Measurements from ENCODE around the gene GCN1. TPM values are rescaled to one million over a fixed set of nuclear protein-coding genes. Genes with fewer than 3 reads are reported as not detected.

Gene GCN1
- total and polyA plus RNA-seq, 4 donors = 39.2 to 53.4 (median 49.3) TPM

DNA sequence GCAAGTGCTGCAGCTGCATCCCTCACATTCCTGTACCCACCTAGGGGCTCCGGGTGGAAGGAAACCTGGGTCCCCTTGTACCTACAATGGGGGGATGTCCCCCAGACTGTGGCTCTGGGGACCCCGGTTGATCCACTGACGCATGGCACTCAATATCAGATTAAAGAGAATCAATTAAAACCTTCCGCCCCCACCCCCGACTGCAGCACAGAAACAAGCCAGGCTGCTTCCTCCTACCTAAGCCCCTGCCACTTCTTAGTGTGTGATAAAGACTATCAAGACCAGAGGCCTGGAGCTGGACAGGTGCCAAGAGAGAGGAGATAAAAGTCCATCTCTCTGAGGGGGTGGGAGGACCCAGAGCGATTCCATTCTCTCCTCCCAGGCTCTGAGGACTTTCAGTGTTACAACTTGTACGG lies 34.6 kb upstream of the GCN1 start:
- DNase-seq (ENCODE audit: low read depth in 4 of 6, low spot score in 6 of 6) = peak in 1 of 6 donors; percentile 23
- H3K4me1 ChIP-seq (ENCODE audit: control insufficient read depth, insufficient read depth, low read length) = peaks cover 85% of the 10 kb centered on the region

DNA sequence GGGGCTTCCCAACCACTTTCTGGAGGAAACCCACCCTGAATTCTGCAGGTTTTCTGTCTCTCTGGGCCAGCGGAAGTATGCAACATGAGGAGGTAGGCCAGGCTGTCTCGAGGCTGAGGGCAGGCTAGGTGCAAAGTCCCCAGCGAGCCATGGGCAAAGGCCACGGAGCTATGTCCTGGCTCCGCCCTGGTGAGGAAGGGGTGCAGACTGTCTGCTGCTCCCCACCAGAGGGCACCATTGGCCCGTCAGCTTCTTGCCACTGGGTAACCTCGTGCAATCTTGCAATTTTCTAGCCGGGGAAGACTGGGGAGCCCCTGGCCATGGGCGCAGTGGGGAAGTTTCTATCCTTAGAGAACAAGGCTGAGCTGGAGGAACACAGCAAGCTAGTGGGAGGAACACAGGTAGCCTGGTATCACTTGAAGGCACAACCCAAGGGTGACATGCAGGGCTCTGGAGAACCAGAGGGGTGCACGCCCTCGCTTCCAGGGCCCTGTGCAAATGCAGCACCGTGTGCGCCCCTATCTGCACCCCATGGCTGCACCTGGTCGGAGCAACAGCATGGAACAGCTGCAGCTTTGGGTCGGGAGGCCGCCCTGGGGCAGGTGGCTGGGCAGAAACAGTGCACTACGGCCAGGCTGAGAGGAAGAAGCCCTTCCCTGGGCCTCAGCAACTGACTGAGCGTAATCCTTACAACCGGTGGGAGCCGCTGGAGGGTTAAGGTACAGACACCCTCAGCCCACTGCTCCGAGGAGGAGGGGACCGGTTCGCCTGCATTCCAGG lies 34.0 kb upstream of the GCN1 start:
- WGBS (ENCODE audit: insufficient coverage) = 20% methylated on average over 22 of the region's 23 CpGs
- Histone ChIP-seq H3K4me3 (ENCODE audit: low read depth, low read length) (no peak overlapping the region), H3K27me3 (ENCODE audit: control insufficient read depth, insufficient read depth, low read length) (no peaks in the 10 kb centered on the region), H3K9me3 (ENCODE audit: control insufficient read depth, insufficient read depth, low read length) (no peaks in the 10 kb centered on the region), H3K27ac (ENCODE audit: low read depth, low read length) (no peak overlapping the region), H3K36me3 (ENCODE audit: control insufficient read depth, insufficient read depth, low read length) (peaks cover 17% of the 10 kb centered on the region), H3K4me1 (ENCODE audit: control insufficient read depth, insufficient read depth, low read length) (peaks cover 82% of the 10 kb centered on the region)
- peak in 5 of 6 donors; percentile 39 to 91 (median 69) for DNase-seq (ENCODE audit: low read depth in 4 of 6, low spot score in 6 of 6)

More for the DNA sequence above, 34.6 kb upstream of the GCN1 start:
- Histone ChIP-seq H3K36me3 (ENCODE audit: control insufficient read depth, insufficient read depth, low read length) (peaks cover 11% of the 10 kb centered on the region), H3K9me3 (ENCODE audit: control insufficient read depth, insufficient read depth, low read length) (no peaks in the 10 kb centered on the region), H3K4me3 (ENCODE audit: low read depth, low read length) (no peak overlapping the region), H3K27ac (ENCODE audit: low read depth, low read length) (no peak overlapping the region), H3K27me3 (ENCODE audit: control insufficient read depth, insufficient read depth, low read length) (no peaks in the 10 kb centered on the region)
- 29% methylated on average over 2 of the region's 7 CpGs for WGBS (ENCODE audit: insufficient coverage)

DNA sequence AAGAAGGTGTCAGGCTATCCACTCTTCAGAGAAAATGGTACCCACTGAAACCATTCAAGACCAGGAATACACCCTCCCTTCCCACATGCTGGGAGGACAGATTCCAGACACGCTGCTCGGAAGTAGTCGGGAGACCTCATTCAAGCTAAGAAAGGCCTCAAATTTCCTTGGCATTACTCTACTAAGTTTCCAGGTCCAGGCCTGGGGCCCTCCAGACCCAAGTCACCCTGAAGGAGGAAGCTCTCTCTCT lies 33.5 kb upstream of the GCN1 start:
- no peak overlapping the region for H3K4me3 ChIP-seq (ENCODE audit: low read depth, low read length)
- H3K27ac ChIP-seq (ENCODE audit: low read depth, low read length) = no peak overlapping the region
- peaks cover 22% of the 10 kb centered on the region for H3K36me3 ChIP-seq (ENCODE audit: control insufficient read depth, insufficient read depth, low read length)
- no peak for DNase-seq (ENCODE audit: low read depth in 4 of 6, low spot score in 6 of 6)
- no peaks in the 10 kb centered on the region for H3K27me3 ChIP-seq (ENCODE audit: control insufficient read depth, insufficient read depth, low read length)
- H3K9me3 ChIP-seq (ENCODE audit: control insufficient read depth, insufficient read depth, low read length) = no peaks in the 10 kb centered on the region
- peaks cover 77% of the 10 kb centered on the region for H3K4me1 ChIP-seq (ENCODE audit: control insufficient read depth, insufficient read depth, low read length)
- WGBS (ENCODE audit: insufficient coverage) = 20% methylated on average over 3 of the region's 3 CpGs

DNA sequence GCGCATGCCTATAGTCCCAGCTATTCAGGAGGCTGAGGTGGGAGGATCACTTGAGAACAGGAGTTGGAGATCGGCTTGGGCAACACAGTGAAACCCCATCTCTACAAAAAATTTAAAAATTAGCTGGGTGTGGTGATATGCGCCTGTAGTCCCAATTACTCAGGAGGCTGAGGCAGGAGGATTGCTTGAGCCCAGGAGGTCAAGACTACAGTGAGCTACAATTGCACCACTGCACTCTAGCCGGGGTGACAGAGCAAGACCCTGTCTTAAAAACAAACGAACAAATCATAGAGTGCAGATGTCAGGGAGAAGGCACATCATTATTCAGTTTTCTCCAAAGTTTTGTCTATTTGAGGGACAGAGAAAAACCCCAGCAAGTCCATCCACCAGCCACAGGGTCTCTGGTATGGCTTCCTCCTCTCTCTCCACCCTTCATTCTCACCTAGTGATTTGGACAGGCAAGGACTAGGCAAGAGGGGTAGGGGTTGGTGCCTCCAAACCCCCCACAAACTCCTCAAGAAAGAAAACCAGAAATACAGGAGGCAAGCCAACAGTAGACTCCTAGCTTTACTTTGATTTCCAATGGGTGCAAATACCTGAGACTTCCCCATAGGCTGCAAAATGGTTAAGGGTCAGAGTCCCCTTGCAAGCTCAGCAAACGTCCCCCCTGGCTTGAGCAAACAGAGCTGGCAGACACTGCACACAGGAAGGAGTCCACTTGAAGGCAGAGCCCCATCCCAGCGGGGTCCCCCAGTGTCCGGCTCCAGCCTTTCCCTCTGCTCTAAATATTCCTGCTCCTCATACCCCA lies 32.9 kb upstream of the GCN1 start:
- Histone ChIP-seq H3K27ac (ENCODE audit: low read depth, low read length) (no peak overlapping the region), H3K4me3 (ENCODE audit: low read depth, low read length) (no peak overlapping the region), H3K27me3 (ENCODE audit: control insufficient read depth, insufficient read depth, low read length) (no peaks in the 10 kb centered on the region), H3K4me1 (ENCODE audit: control insufficient read depth, insufficient read depth, low read length) (peaks cover 73% of the 10 kb centered on the region), H3K36me3 (ENCODE audit: control insufficient read depth, insufficient read depth, low read length) (peaks cover 27% of the 10 kb centered on the region), H3K9me3 (ENCODE audit: control insufficient read depth, insufficient read depth, low read length) (no peaks in the 10 kb centered on the region)
- no peak for DNase-seq (ENCODE audit: low read depth in 4 of 6, low spot score in 6 of 6)
- 65% methylated on average over 3 of the region's 8 CpGs for WGBS (ENCODE audit: insufficient coverage)

DNA sequence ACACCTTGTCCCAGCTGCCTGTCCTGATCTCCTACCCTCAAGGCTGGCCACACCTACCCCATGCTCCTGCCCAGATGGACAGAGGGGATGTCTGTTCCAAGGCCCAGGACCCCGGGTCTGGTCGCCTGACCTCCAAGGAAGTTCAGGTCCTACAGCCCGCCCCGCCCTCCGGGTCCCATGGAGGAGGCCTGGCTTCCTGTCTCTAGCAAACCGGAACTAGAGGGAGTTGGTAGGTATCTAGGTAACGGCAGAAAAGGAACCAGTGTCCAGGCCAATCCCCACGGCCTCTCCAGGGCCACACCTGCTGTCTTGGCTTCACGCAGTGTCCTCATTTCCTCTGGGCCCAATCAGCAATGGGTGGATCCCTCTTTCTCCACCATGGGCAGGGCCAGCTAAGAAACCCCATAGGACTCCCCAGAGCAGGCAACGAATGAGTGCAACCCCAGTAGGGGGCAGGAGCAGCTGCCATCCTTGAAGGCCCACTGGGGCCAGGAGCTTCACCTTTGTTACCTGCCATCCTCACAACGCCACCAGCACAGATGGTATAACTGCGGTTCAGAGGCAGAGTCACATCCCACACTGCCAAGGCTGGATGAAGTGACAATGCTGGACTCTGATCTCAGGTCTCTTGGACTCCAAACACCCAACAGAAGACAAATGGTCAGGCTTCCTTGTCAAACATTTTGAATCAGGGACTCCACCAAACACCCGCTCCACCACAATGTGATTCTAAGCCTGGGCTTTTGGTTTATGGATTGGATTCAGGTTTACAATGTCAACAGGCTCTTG lies 31.5 kb upstream of the GCN1 start:
- Histone ChIP-seq H3K27me3 (ENCODE audit: control insufficient read depth, insufficient read depth, low read length) (no peaks in the 10 kb centered on the region), H3K4me1 (ENCODE audit: control insufficient read depth, insufficient read depth, low read length) (peaks cover 72% of the 10 kb centered on the region), H3K9me3 (ENCODE audit: control insufficient read depth, insufficient read depth, low read length) (no peaks in the 10 kb centered on the region), H3K4me3 (ENCODE audit: low read depth, low read length) (no peak overlapping the region), H3K27ac (ENCODE audit: low read depth, low read length) (peak overlapping the region; percentile 71), H3K36me3 (ENCODE audit: control insufficient read depth, insufficient read depth, low read length) (peaks cover 41% of the 10 kb centered on the region)
- WGBS (ENCODE audit: insufficient coverage) = 79% methylated on average over 12 of the region's 13 CpGs
- no peak for DNase-seq (ENCODE audit: low read depth in 4 of 6, low spot score in 6 of 6)

DNA sequence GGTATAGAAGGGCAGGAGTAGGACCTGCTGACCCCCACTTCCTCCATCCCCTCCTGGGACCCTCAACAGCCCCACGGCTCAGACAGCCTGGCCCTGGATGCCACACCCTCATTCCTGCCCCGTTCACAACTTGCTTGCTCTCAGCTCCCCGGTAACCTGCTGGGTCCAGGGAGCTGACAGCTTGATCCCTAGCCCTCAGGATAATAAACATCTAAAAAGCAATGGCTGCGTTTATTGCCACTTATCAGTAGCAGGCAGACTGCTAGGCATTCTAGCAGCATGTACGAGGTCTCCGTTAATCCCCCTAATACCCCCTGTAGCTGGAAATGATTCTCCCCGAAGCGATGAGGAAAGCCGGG lies 30.7 kb upstream of the GCN1 start:
- peaks cover 50% of the 10 kb centered on the region for H3K36me3 ChIP-seq (ENCODE audit: control insufficient read depth, insufficient read depth, low read length)
- WGBS (ENCODE audit: insufficient coverage) = 15% methylated on average over 8 of the region's 9 CpGs
- peak in 1 of 6 donors; percentile 32 for DNase-seq (ENCODE audit: low read depth in 4 of 6, low spot score in 6 of 6)
- peak overlapping the region; percentile 71 for H3K27ac ChIP-seq (ENCODE audit: low read depth, low read length)
- H3K9me3 ChIP-seq (ENCODE audit: control insufficient read depth, insufficient read depth, low read length) = no peaks in the 10 kb centered on the region
- no peak overlapping the region for H3K4me3 ChIP-seq (ENCODE audit: low read depth, low read length)
- peaks cover 72% of the 10 kb centered on the region for H3K4me1 ChIP-seq (ENCODE audit: control insufficient read depth, insufficient read depth, low read length)
- no peaks in the 10 kb centered on the region for H3K27me3 ChIP-seq (ENCODE audit: control insufficient read depth, insufficient read depth, low read length)

DNA sequence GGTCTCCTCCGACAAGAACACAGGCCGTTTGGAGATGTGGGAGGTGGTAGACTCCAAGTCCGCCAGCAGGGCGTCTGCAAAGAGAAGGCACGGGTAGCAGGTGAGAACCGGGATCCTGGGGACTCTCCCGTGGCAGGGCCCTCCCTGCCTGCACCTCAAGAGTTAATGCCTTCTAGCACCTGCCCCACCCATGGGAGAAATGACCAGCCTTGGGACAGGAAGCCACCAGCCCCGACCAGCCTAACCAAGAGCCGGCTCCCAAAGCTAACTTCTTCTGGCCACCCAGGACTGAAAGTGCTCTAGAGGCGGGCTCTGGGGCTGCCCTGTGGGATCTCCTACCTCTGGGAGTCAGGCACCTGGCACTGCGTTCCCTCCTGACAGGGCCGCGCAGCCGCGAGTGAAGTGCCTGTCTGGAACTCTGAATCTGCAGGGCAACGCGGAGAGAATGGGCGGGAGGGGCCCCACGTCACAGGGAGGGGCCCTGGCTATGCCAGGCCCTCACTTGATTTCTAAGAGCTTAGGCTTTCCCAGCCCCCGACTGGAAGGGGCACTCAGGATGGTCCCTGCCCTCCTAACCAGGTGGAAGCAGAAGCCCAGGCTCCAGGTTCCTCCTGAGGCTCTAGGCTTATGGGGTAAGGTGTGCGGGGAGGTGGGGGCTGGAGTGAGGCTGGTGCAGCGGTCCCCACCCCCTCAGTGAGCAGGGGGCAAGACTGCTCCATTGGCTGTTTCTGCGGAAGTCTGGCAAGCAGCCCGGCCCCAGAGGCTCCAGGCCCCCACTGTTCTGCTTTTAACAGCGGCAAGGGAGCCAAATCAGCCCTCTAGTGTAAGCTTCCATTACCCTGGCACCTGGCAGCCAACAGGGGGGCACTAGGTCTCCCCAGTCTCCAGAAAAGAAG lies 30.0 kb upstream of the GCN1 start:
- WGBS (ENCODE audit: insufficient coverage) = 61% methylated on average over 21 of the region's 25 CpGs
- H3K27ac ChIP-seq (ENCODE audit: low read depth, low read length) = peak overlapping the region; percentile 71
- H3K4me3 ChIP-seq (ENCODE audit: low read depth, low read length) = no peak overlapping the region
- peaks cover 72% of the 10 kb centered on the region for H3K4me1 ChIP-seq (ENCODE audit: control insufficient read depth, insufficient read depth, low read length)
- no peaks in the 10 kb centered on the region for H3K9me3 ChIP-seq (ENCODE audit: control insufficient read depth, insufficient read depth, low read length)
- H3K27me3 ChIP-seq (ENCODE audit: control insufficient read depth, insufficient read depth, low read length) = no peaks in the 10 kb centered on the region
- DNase-seq (ENCODE audit: low read depth in 4 of 6, low spot score in 6 of 6) = peak in 2 of 6 donors; percentile 51 to 78
- H3K36me3 ChIP-seq (ENCODE audit: control insufficient read depth, insufficient read depth, low read length) = peaks cover 56% of the 10 kb centered on the region

DNA sequence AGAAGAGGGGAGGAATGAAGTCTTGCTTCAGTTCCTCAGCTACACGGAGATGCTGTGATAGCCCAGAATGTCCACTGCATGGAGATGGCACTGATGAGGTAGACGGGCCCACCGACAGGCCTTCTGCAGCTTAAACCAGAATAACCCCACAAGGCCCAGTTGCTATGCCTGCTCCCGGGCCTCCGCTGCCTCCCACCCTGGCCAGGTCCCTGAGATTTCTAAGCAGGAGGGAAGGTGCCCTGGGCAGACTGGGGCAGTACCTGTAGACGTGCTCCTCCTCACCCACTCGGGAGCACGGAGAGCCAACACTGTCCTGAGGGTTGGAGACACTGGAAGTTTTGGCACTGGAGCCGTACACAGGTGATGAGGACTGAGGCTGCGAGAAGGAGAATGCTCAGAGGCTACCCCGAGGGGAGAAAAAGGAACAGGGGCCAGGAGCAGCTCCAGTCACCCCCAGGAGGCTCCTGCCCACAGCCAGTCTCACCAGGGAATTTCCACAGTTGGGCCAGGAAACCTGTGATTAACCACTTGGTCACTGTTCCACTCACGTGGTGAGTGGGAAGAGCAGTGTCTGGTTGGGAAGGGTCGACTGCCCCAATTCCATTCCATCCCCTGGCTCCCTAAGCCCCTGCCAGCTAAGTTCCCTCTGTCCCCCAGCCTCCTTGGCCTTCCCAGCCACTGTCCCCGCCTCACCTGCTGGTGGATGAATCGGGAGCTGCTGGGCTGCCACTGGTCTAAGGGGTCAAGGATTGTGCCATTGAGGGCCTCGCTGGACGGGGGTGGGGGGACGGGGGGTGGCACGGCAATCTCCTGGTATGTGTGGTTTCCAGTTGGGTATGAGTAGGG lies 29.2 kb upstream of the GCN1 start:
- H3K36me3 ChIP-seq (ENCODE audit: control insufficient read depth, insufficient read depth, low read length) = peaks cover 65% of the 10 kb centered on the region
- H3K27ac ChIP-seq (ENCODE audit: low read depth, low read length) = no peak overlapping the region
- WGBS (ENCODE audit: insufficient coverage) = 92% methylated on average over 19 of the region's 19 CpGs
- no peaks in the 10 kb centered on the region for H3K9me3 ChIP-seq (ENCODE audit: control insufficient read depth, insufficient read depth, low read length)
- H3K4me1 ChIP-seq (ENCODE audit: control insufficient read depth, insufficient read depth, low read length) = peaks cover 68% of the 10 kb centered on the region
- no peaks in the 10 kb centered on the region for H3K27me3 ChIP-seq (ENCODE audit: control insufficient read depth, insufficient read depth, low read length)
- no peak overlapping the region for H3K4me3 ChIP-seq (ENCODE audit: low read depth, low read length)
- DNase-seq (ENCODE audit: low read depth in 4 of 6, low spot score in 6 of 6) = no peak

Measured in spinal cord (tissue), 10 donors.